Activated CD8-positive, alpha-beta memory T cell treated with anti-CD3 and anti-CD28 coated beads, Interleukin-2, amount 50 U/mL, for 24 hours (primary cell): ENCODE measurements around the gene FLNC.

Source experiments
- DNase-seq: peaks from one replicate; pipeline ENCODE4 v3.0.0-alpha.2; 2020; ENCODE audit errors: extremely low read depth

The FLNC gene

GRCh38 chr7:128804484-128804883, 25.7 kb upstream of the FLNC start:
- DNase-seq, result no peak

GRCh38 chr7:128805225-128805624, 25.0 kb upstream of the FLNC start:
- no peak for DNase-seq

DNA sequence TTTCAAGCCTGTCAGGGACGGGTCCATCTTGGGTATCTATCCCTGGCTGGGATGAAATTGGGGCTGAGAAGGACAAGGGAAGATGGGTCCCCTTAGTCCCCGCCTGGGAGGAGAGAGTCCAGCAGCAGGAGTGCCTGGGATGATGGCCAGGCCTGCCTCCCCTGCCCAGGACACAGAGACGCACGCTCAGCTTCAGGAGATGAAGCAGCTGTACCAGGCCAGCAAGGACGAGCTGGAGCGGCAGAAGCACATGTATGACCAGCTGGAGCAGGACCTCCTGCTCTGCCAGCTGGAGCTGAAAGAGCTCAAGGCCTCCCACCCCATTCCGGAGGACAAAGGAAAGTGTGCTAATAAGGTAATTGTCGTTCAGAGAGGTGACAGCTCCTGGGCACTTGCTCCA, 23.0 kb upstream of the FLNC start:
- no peak for DNase-seq

DNA sequence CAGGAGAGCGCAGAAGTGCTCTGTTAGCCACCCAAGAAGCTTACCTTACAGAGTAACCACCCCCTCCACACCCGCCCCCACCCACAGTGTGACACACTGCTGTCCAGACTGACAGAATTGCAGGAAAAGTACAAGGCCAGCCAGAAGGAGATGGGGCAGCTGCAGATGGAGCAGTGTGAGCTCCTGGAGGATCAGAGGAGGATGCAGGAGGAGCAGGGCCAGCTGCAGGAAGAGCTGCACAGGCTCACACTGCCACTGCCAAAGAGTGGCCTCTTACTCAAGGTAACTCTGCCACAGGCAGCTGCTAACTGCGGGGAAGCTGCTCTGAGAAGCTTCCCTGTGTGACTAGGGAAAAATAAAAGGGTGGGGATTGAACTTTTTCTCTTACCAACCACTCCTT, 20.8 kb upstream of the FLNC start:
- no peak for DNase-seq

- no peak for DNase-seq
Measured at GRCh38 chr7:128810473-128810872, 19.7 kb upstream of the FLNC start.

DNA sequence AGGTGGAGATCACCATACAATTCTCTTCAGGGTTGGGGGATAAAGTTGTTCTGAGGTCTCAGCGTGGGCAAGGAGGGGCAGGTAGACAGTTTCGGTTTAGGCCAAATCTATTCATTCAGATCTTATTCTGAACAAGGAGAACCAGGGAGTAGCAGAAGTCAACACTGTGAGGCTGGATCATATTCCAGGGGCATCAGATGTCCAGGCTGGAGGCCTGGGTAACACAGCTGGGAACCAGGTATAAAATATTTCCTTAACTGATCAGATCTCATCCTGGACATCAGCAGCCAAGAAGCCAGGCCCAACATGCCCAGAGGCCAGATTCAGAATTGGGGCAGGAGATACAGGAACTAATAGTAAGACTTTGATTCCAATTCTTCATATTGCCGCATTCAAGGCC, 19.2 kb upstream of the FLNC start:
- DNase-seq, result no peak

- no peak for DNase-seq
Measured at GRCh38 chr7:128811631-128812430, 18.4 kb upstream of the FLNC start.

DNA sequence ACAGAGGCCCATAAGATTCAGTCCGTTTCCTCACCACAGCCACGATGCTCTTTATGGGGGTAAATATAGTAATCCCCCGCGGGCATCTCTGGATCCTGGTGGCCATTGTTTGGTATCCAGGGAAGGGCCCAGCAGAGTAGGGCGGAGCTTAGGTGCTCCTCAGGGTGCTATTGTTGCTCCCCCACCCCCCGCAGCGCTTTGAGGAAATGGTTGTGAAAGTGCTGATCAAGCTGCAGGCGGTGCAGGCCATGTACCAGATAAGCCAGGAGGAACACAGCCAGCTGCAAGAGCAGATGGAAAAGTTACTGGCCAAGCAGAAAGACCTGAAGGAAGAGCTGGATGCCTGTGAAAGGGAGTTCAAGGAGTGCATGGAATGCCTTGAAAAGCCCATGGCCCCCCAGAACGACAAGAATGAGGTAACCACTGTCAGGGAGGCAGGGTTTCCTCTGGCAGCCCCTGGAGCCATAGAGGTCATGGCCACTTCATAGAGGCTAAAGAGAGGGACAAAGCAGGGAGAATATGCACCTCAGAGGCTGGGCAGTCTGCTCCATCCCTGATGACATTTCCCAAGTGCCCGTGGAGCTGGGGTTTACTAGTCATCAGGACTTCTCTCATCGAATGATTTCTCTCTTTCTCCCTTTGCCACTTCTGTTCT, 17.6 kb upstream of the FLNC start:
- DNase-seq, result no peak

GRCh38 chr7:128814499-128814898, 15.7 kb upstream of the FLNC start:
- no peak for DNase-seq

- DNase-seq, result no peak
Measured at GRCh38 chr7:128815289-128815942, 14.8 kb upstream of the FLNC start.

- no peak for DNase-seq
Measured at GRCh38 chr7:128818694-128819093, 11.5 kb upstream of the FLNC start.

- no peak for DNase-seq
Measured at GRCh38 chr7:128821724-128822123, 8.5 kb upstream of the FLNC start.

GRCh38 chr7:128826512-128826911, 3.7 kb upstream of the FLNC start:
- DNase-seq, result no peak

DNA sequence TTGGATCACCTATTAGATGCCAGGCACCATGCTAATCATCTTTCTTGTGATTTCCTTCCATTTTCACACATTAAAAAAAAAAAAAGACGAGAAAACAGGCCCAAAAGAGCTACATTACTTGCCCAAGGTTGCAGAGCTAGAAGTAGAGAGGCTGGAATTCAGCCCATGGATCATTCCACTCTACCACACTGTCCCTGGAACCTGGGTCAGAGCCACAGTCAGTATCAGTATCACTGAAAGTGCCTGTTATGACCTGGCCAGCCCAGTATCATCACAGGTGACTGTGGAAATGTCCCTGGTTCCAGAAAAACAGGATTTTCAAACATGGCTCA, 3.3 kb upstream of the FLNC start:
- no peak for DNase-seq

DNA sequence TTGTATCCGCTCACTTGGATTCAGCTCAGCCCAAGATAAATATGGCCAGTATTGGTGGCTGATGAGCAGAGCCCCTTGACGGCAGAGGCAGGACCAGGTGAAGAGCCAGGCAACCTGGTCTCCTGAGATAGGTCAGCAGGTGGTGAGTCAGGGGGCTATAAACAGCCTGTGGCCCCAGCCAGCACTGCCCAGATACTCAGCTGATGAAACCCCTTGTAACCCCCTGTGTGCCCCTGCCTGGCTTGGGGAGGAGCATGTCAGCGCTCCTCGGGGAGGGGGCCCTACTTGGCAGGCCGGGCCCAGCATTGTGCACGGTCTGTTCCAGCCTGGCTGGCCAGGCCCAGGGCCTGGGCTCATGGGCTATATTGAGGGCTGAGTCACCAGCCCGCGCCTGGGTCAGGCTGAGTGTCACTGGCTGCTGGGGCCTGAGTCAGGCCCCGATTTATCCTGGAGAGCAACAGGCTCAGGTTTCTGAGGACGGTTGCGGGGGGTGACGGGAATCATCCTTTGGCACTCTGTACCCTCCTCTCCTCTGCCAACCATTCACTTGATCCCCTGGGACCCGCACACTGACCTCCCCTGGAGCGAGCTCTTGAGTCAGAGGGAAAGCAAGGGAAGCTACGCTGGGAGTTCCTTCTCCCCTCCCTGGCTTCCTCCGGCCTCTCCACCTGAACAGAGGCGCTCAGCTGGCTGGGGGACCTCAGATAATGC, 2.8 kb upstream of the FLNC start:
- no peak for DNase-seq

DNA sequence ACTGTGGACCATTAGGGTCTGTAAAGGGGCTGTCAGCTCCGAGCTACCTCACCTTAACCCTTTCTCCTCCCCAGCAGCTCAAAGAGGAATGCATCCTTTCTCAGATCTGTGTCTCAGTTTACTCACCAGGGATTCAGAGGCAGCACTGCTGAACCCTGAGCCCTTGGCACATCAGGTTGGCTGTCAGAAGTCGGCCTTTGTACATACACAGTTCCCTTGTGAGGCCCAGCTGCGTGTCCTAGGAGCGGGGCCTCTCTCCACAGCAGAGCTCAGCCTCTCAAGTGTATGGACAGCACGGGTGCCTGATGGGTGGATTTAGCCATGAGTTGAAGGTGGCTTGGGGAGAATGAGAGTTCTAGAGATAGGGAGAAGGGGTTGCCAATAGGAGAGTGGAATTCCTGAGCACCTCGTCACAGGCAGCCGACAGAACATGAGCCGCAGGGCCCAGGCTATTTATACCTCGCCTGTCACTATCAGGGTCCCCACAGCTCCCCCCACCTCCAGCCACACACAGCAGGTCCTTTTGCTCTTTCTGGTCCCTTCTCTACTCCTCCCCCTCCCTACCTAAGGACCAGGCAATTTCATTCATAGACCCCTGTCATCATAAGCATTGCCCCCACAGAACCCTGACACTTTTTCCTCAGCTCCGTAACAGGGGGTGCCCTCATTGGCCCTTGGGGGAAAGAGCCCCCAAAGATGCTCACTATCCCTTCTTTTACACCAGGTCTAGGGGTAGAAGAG, 2.1 kb upstream of the FLNC start:
- no peak for DNase-seq

DNA sequence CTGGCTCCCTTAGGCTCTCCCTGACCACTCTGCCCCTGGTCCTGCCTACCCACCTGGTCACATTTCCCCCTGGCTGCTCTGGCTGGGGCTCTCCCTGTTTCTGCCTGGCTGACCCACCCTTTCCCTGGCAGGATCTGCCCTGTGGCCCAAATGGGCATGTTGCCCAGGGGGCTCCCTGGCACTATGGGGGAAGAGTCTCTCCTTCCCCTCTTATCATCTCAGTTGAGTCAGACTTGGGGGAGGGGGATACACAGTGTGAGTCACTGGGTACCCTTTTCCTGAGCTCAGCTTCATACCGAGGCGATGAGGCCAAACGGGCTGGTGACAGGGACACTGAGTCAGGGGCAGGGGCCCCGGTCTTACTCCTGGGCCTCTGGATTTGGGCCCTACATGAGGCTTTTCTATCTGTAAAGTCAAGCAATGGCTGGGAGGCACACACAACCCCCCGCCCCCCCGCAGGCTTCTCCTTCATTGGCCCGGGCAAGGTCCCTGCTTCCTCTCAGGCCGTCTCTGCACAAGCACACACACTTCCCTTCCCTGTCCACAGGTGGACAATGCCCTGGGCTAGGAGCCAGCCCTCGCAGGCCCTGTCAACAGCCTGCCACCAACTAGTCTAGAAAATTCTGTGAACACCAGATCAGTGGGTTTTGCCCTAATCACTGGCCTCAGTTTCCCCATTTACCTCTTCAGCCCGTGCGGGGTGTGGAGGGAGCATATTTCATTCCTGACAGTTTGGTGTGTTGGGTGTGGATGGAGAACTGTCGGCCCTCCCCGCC, 627 bp upstream of the FLNC start:
- no peak for DNase-seq

DNA sequence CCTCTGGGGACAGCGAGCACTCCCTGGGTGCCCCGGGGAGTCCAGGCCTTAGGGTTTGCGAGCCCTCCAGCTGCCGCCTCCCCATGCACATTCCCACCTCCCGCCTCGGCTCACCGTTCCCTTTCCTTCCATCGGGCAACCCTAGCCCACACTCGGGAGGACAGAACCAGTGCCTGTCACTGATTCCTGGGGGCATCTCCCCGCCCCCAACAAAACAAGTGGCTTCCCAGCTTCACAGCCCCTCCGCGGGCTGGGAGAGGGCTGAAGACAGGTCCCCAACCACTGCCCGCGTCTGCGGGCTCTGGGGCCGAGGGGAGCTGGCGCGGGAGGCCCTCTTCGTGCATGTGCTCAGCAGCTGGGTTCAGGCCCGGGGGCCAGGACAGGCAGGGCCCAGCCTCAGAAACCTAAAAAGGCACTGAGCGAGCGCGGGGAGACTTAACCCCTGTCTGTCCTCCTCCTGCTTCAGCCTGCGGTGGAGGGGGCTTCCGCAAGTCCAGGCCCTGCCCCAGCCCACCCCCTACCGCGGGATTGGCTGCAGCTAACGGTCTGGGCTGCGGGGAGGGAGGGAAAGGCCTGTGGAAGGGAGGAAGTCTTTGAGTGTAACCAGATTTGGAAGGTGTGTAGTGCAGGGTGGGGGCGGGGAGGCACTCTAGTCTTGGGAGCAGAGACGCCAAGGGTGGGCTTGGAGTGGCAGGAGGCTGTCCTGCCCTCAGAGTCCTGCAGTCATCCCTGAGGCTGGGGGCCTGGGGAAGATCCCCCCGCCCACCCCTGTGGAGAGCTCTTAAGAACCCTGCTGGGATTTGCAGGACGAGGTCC, 1.2 kb downstream of the FLNC start:
- no peak for DNase-seq

GRCh38 chr7:128831994-128832879, 2.0 kb downstream of the FLNC start:
- DNase-seq, result no peak
